Fibroblast of skin of left quadriceps (primary cell): Measurements from ENCODE around the gene TMEM229B.
"Not testable (repeated sequence)": the region's sequence is repeated elsewhere in the genome, so short reads cannot be mapped to it uniquely, and the experiment has no call there.

Source experiments
- DNase-seq, 2 experiments: peaks; one replicate each; pipeline ENCODE4 v3.0.0-alpha.2; 2013; ENCODE audit warnings: low read depth in 2 of 2

TMEM229B gene

GRCh38 chr14:67456732-67457131 is 31.8 kb downstream of the TMEM229B start:
- no peak for DNase-seq

- DNase-seq: no peak
Observed at GRCh38 chr14:67453575-67454300, 34.8 kb downstream of the TMEM229B start.

GRCh38 chr14:67451667-67452066 is 36.9 kb downstream of the TMEM229B start:
- not testable (repeated sequence) for DNase-seq

- no peak for DNase-seq
Observed at GRCh38 chr14:67449096-67449495, 39.4 kb downstream of the TMEM229B start.

- no peak for DNase-seq
Observed at GRCh38 chr14:67447033-67447381, 41.5 kb downstream of the TMEM229B start.

- no peak for DNase-seq
Observed at GRCh38 chr14:67446371-67447032, 42.0 kb downstream of the TMEM229B start.

GRCh38 chr14:67444395-67444794 is 44.1 kb downstream of the TMEM229B start:
- DNase-seq: no peak

- DNase-seq: no peak
Observed at GRCh38 chr14:67442139-67442906, 46.2 kb downstream of the TMEM229B start.

GRCh38 chr14:67441672-67442071 is 46.8 kb downstream of the TMEM229B start:
- DNase-seq: no peak

GRCh38 chr14:67441256-67441655 is 47.3 kb downstream of the TMEM229B start:
- no peak for DNase-seq

GRCh38 chr14:67440513-67440912 is 48.0 kb downstream of the TMEM229B start:
- no peak for DNase-seq

- DNase-seq: no peak
Observed at GRCh38 chr14:67438969-67439368, 49.6 kb downstream of the TMEM229B start.

GRCh38 chr14:67436006-67436866 is 52.3 kb downstream of the TMEM229B start:
- DNase-seq: no peak

- DNase-seq: no peak
Observed at GRCh38 chr14:67435603-67436002, 52.9 kb downstream of the TMEM229B start.

GRCh38 chr14:67432050-67432564 is 56.4 kb downstream of the TMEM229B start:
- peak; percentile 62 to 68 for DNase-seq

- peak; percentile 44 to 55 for DNase-seq
Observed at GRCh38 chr14:67429510-67430205, 58.9 kb downstream of the TMEM229B start.

- DNase-seq: no peak
Observed at GRCh38 chr14:67428501-67429031, 60.0 kb downstream of the TMEM229B start.

- DNase-seq: peak; percentile 44 to 47
Observed at GRCh38 chr14:67426983-67427606, 61.4 kb downstream of the TMEM229B start.

GRCh38 chr14:67426161-67426560 is 62.4 kb downstream of the TMEM229B start:
- no peak for DNase-seq

GRCh38 chr14:67425608-67426007 is 62.9 kb downstream of the TMEM229B start:
- no peak for DNase-seq
